ENCODE data around the gene SUMO4. TPM values are rescaled to one million over a fixed set of nuclear protein-coding genes. Genes with fewer than 3 reads are reported as not detected.

SUMO4 gene
- total and polyA plus RNA-seq, 2 of the 4 experiments (the other 2 are of a cell fraction), result 2.2 TPM; not detected in 1

- DNase-seq, result no peak
- TF ChIP-seq CEBPB (IDR thresholded peaks at IDR 0.05; ENCODE audit: low read depth, low read length) (no peak), MAFK (IDR thresholded peaks at IDR 0.05; ENCODE audit: low read depth, low read length) (no peak), RCOR1 (IDR thresholded peaks at IDR 0.05; ENCODE audit: insufficient replicate concordance, low read length) (no peak), POLR2A (IDR thresholded peaks at IDR 0.05; ENCODE audit: low read depth, low read length) (no peak), RAD21 (IDR thresholded peaks at IDR 0.05; ENCODE audit: low read length) (no peak), CHD1 (IDR thresholded peaks at IDR 0.05; ENCODE audit: low read depth, low read length) (no peak), BHLHE40 (IDR thresholded peaks at IDR 0.05; ENCODE audit: low read depth, low read length) (no peak), FOS (IDR thresholded peaks at IDR 0.05; ENCODE audit: low read depth, low read length) (no peak), USF2 (IDR thresholded peaks at IDR 0.05; ENCODE audit: low read depth, low read length) (no peak), MXI1 (IDR thresholded peaks at IDR 0.05; ENCODE audit: borderline replicate concordance, low read depth, low read length) (no peak)
- TF ChIP-seq, protein P1, sequence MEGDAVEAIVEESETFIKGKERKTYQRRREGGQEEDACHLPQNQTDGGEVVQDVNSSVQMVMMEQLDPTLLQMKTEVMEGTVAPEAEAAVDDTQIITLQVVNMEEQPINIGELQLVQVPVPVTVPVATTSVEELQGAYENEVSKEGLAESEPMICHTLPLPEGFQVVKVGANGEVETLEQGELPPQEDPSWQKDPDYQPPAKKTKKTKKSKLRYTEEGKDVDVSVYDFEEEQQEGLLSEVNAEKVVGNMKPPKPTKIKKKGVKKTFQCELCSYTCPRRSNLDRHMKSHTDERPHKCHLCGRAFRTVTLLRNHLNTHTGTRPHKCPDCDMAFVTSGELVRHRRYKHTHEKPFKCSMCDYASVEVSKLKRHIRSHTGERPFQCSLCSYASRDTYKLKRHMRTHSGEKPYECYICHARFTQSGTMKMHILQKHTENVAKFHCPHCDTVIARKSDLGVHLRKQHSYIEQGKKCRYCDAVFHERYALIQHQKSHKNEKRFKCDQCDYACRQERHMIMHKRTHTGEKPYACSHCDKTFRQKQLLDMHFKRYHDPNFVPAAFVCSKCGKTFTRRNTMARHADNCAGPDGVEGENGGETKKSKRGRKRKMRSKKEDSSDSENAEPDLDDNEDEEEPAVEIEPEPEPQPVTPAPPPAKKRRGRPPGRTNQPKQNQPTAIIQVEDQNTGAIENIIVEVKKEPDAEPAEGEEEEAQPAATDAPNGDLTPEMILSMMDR (conservative IDR thresholded peaks at IDR 0.05; ENCODE audit: low read depth, low read length), result no peak
- CTCF ChIA-PET, result no interaction called here
- Histone ChIP-seq H3K27me3 (ENCODE audit: control insufficient read depth, insufficient read depth, low read length) (peaks cover 17% of the 10 kb centered on the region; the same call in 1 of the 2 replicates), H3K23ac (ENCODE audit: low read depth, low read length) (no peak overlapping the region), H3K14ac (replicated peaks; ENCODE audit: low read depth, low read length) (no peak overlapping the region), H3K79me1 (ENCODE audit: low read depth in 1 of 2, low read length in 2 of 2) (no peaks in the 10 kb centered on the region), H3K36me3 (ENCODE audit: control insufficient read depth, insufficient read depth, low read length) (no peaks in the 10 kb centered on the region), H3K18ac (ENCODE audit: low read depth, low read length) (no peak overlapping the region), H2AK9ac (replicated peaks; ENCODE audit: low read depth, low read length, poor library complexity) (peak overlapping the region; percentile 80), H2BK120ac (ENCODE audit: low read depth, low read length) (no peak overlapping the region), H2AFZ (replicated peaks; ENCODE audit: low read length, poor library complexity) (peak overlapping the region; percentile 78), H4K8ac (ENCODE audit: low read depth in 2 of 2, low read length in 2 of 2) (no peak overlapping the region), H3K4me1 (ENCODE audit: control insufficient read depth, insufficient read depth, low read length) (peaks cover 9% of the 10 kb centered on the region), H3K4ac (ENCODE audit: low read depth, low read length) (no peak overlapping the region), H2BK5ac (ENCODE audit: low read depth, low read length, poor library complexity, severe bottlenecking) (no peak overlapping the region), H2AK5ac (ENCODE audit: low read depth, low read length) (no peak overlapping the region), H4K5ac (ENCODE audit: low read depth, low read length) (no peak overlapping the region), H2BK15ac (ENCODE audit: low read depth, low read length) (no peak overlapping the region), H4K20me1 (ENCODE audit: insufficient read depth, low read length) (no peaks in the 10 kb centered on the region), H3K4me3 (ENCODE audit: insufficient read depth, low read depth, low read length) (no peak overlapping the region), H3K9me1 (ENCODE audit: insufficient read depth, low read length) (peaks cover 3% of the 10 kb centered on the region; the same call in 1 of the 2 replicates), H4K91ac (ENCODE audit: insufficient read depth, low read depth, low read length) (no peak overlapping the region), H3K9ac (ENCODE audit: low read depth, low read length) (no peak overlapping the region), H3K4me2 (ENCODE audit: low read depth, low read length) (no peak overlapping the region), H3K9me3 (ENCODE audit: control insufficient read depth, insufficient read depth, low read length) (no peaks in the 10 kb centered on the region), H3K27ac (ENCODE audit: insufficient read depth, low read length) (no peak overlapping the region), H3K56ac (ENCODE audit: extremely low read depth, insufficient read depth, low read length) (no peak overlapping the region), H2BK20ac (ENCODE audit: low read depth, low read length) (no peak overlapping the region)
- in situ Hi-C loops (cut with MboI; ENCODE audit: low sequenced_read_pairs), result no loop called here
- POLR2A ChIA-PET (ENCODE audit: unreplicated experiment), result no interaction called here
- 97% methylated on average over 7 of the region's 14 CpGs; no CpG with 5 or more reads in 1 of the 2 experiments for WGBS, 2 experiments (ENCODE audit: extremely low coverage in 2 of 2, insufficient read length in 1 of 2)
- dilution Hi-C loops (cut with HindIII; ENCODE audit: low sequenced_read_pairs, unreplicated experiment), result no loop called here
- BruUV-seq (replicated peaks), result no TSS peak
- ATAC-seq (ENCODE audit: low read depth), result no peak
- intact Hi-C loops (cut with micrococcal nuclease), result no loop called here
Measured at GRCh38 chr6:149449831-149450678, 50.0 kb downstream of the SUMO4 start.
